Measurements from ENCODE around the gene SORCS1.

- TF ChIP-seq CTCF (IDR thresholded peaks at IDR 0.05) (no peak), POLR2A (IDR thresholded peaks at IDR 0.05) (no peak)
These were observed 105.3 kb downstream of the SORCS1 start for GRCh38 chr10:107059068-107059804.

Measured in thyroid gland (tissue), 4 donors.